ENCODE measurements around the gene DNHD1.
"Not testable (repeated sequence)": the region's sequence is repeated elsewhere in the genome, so short reads cannot be mapped to it uniquely, and the experiment has no call there.

DNHD1 gene

GRCh38 chr11:6488342-6488741 is 8.7 kb upstream of the DNHD1 start:
- no peak for TF ChIP-seq ZNF274 (IDR thresholded peaks at IDR 0.05; ENCODE audit: low read depth, low read length)

GRCh38 chr11:6488821-6489220 is 8.3 kb upstream of the DNHD1 start:
- no peak overlapping the region for H3K4me3 ChIP-seq (ENCODE audit: low read length)
- TF ChIP-seq ZNF274 (IDR thresholded peaks at IDR 0.05; ENCODE audit: low read depth, low read length): no peak

More at GRCh38 chr11:6488342-6488741, 8.7 kb upstream of the DNHD1 start:
- no peak overlapping the region for H3K4me3 ChIP-seq (ENCODE audit: low read length)

- no peak for TF ChIP-seq ZNF274 (IDR thresholded peaks at IDR 0.05; ENCODE audit: low read depth, low read length)
- no peak overlapping the region for H3K4me3 ChIP-seq (ENCODE audit: low read length)
Measured at GRCh38 chr11:6489306-6489705, 7.8 kb upstream of the DNHD1 start.

GRCh38 chr11:6498121-6498520 is 1.0 kb downstream of the DNHD1 start:
- H3K4me3 ChIP-seq (ENCODE audit: low read length): no peak overlapping the region
- TF ChIP-seq ZNF274 (IDR thresholded peaks at IDR 0.05; ENCODE audit: low read depth, low read length): no peak

- H3K4me3 ChIP-seq (ENCODE audit: low read length): no peak overlapping the region
- no peak for TF ChIP-seq ZNF274 (IDR thresholded peaks at IDR 0.05; ENCODE audit: low read depth, low read length)
Measured at GRCh38 chr11:6498544-6498943, 1.5 kb downstream of the DNHD1 start.

- no peak overlapping the region for H3K4me3 ChIP-seq (ENCODE audit: low read length)
- no peak for TF ChIP-seq ZNF274 (IDR thresholded peaks at IDR 0.05; ENCODE audit: low read depth, low read length)
Measured at GRCh38 chr11:6502382-6502781, 5.3 kb downstream of the DNHD1 start.

GRCh38 chr11:6504166-6504565 is 7.1 kb downstream of the DNHD1 start:
- TF ChIP-seq ZNF274 (IDR thresholded peaks at IDR 0.05; ENCODE audit: low read depth, low read length): no peak
- no peak overlapping the region for H3K4me3 ChIP-seq (ENCODE audit: low read length)

GRCh38 chr11:6505577-6506240 is 8.6 kb downstream of the DNHD1 start:
- no peak overlapping the region for H3K4me3 ChIP-seq (ENCODE audit: low read length)
- TF ChIP-seq ZNF274 (IDR thresholded peaks at IDR 0.05; ENCODE audit: low read depth, low read length): no peak

- TF ChIP-seq ZNF274 (IDR thresholded peaks at IDR 0.05; ENCODE audit: low read depth, low read length): no peak
- no peak overlapping the region for H3K4me3 ChIP-seq (ENCODE audit: low read length)
Measured at GRCh38 chr11:6516865-6517264, 19.8 kb downstream of the DNHD1 start.

GRCh38 chr11:6520265-6520664 is 23.2 kb downstream of the DNHD1 start:
- H3K4me3 ChIP-seq (ENCODE audit: low read length): no peak overlapping the region
- TF ChIP-seq ZNF274 (IDR thresholded peaks at IDR 0.05; ENCODE audit: low read depth, low read length): no peak

- H3K4me3 ChIP-seq (ENCODE audit: low read length): not testable (repeated sequence)
Measured at GRCh38 chr11:6521946-6522345, 24.9 kb downstream of the DNHD1 start.

- no peak for TF ChIP-seq ZNF274 (IDR thresholded peaks at IDR 0.05; ENCODE audit: low read depth, low read length)
- H3K4me3 ChIP-seq (ENCODE audit: low read length): no peak overlapping the region
Measured at GRCh38 chr11:6523253-6523652, 26.2 kb downstream of the DNHD1 start.

GRCh38 chr11:6526411-6527135 is 29.5 kb downstream of the DNHD1 start:
- TF ChIP-seq ZNF274 (IDR thresholded peaks at IDR 0.05; ENCODE audit: low read depth, low read length): no peak
- H3K4me3 ChIP-seq (ENCODE audit: low read length): no peak overlapping the region; the same call in 1 of the 2 replicates

- no peak for TF ChIP-seq ZNF274 (IDR thresholded peaks at IDR 0.05; ENCODE audit: low read depth, low read length)
- H3K4me3 ChIP-seq (ENCODE audit: low read length): no peak overlapping the region
Measured at GRCh38 chr11:6529266-6529665, 32.2 kb downstream of the DNHD1 start.

GRCh38 chr11:6530848-6531247 is 33.8 kb downstream of the DNHD1 start:
- TF ChIP-seq ZNF274 (IDR thresholded peaks at IDR 0.05; ENCODE audit: low read depth, low read length): no peak
- H3K4me3 ChIP-seq (ENCODE audit: low read length): no peak overlapping the region
